ENCODE measurements around the gene NOSTRIN. TPM values are rescaled to one million over a fixed set of nuclear protein-coding genes. Genes with fewer than 3 reads are reported as not detected.
"Not testable (repeated sequence)": the region's sequence is repeated elsewhere in the genome, so short reads cannot be mapped to it uniquely, and the experiment has no call there.

Gene NOSTRIN
- total and polyA plus RNA-seq, 8 donors = 14.4 to 67.3 (median 25.9) TPM

DNA sequence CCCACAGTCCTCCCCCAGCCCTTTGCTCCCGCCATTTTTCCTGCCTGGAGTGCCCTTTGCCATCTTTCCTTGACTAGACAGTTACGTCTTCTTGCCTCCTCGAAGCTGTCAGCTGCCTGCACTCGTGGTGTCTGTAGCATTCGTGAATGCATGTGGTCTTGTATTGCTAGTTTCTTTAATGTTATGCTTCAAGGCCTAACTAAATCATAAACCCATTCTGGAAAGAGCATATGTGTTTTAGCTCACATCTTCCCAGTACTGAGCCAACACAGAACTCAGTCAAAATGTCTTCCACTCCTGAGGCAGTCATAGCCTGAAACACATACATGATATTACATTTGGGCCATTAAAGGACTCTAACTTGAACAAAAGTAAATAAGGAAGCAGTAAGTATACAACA lies 52.2 kb downstream of the NOSTRIN start:
- 96 to 97% methylated on average over 5 of the region's 5 CpGs for WGBS, 2 donors
- no peak for FAIRE-seq

DNA sequence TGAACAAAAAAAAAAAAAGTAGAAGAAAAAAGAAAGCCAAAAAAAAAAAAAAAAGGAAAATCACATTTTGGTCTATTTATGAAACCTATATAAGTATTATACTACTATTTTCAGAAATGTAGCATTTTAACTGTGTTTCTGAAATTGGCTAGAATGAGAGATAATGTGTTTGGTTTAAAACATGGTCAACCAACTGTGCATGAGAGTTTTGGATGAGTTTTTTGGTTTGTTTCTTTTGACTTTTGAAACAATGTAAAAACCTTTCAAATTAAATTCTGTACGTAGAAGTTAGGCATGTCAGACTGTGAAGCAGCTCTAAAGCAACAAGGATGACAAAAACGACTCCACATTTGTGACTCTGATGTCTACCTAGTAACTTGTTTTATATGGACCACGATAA lies 53.2 kb downstream of the NOSTRIN start:
- Histone ChIP-seq H3K27ac (no peak overlapping the region), H3K27me3 (no peaks in the 10 kb centered on the region), H3K36me3 (peaks cover 0 to 34% (median 0%) of the 10 kb centered on the region in 3 donors), H3K9me3 (no peaks in the 10 kb centered on the region), H3K4me3 (no peak overlapping the region), H3K4me1 (no peaks in the 10 kb centered on the region)
- ATAC-seq (no peak), FAIRE-seq (no peak), DNase-seq (no peak)
- TF ChIP-seq, protein P1, sequence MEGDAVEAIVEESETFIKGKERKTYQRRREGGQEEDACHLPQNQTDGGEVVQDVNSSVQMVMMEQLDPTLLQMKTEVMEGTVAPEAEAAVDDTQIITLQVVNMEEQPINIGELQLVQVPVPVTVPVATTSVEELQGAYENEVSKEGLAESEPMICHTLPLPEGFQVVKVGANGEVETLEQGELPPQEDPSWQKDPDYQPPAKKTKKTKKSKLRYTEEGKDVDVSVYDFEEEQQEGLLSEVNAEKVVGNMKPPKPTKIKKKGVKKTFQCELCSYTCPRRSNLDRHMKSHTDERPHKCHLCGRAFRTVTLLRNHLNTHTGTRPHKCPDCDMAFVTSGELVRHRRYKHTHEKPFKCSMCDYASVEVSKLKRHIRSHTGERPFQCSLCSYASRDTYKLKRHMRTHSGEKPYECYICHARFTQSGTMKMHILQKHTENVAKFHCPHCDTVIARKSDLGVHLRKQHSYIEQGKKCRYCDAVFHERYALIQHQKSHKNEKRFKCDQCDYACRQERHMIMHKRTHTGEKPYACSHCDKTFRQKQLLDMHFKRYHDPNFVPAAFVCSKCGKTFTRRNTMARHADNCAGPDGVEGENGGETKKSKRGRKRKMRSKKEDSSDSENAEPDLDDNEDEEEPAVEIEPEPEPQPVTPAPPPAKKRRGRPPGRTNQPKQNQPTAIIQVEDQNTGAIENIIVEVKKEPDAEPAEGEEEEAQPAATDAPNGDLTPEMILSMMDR (IDR thresholded peaks at IDR 0.05) = no peak
- WGBS, 2 donors = 91 to 95% methylated on average over 3 of the region's 3 CpGs
- intact Hi-C loops (cut with DNase I) = loop anchor here in 1 of 3 donors (10.0 kb wide), 1 partner anchor 81 kb away; no protein-coding TSS in a partner anchor

More for the DNA sequence above, 52.2 kb downstream of the NOSTRIN start:
- TF ChIP-seq, protein P1 (IDR thresholded peaks at IDR 0.05) = no peak
- DNase-seq (no peak), ATAC-seq (no peak)
- Histone ChIP-seq H3K9me3 (no peaks in the 10 kb centered on the region), H3K4me3 (no peak overlapping the region), H3K27ac (no peak overlapping the region), H3K27me3 (no peaks in the 10 kb centered on the region), H3K4me1 (no peaks in the 10 kb centered on the region), H3K36me3 (peaks cover 0 to 27% (median 0%) of the 10 kb centered on the region in 3 donors)
- intact Hi-C loops (cut with DNase I) = loop anchor here in 1 of 3 donors (10.0 kb wide), 1 partner anchor 80 kb away; no protein-coding TSS in a partner anchor

DNA sequence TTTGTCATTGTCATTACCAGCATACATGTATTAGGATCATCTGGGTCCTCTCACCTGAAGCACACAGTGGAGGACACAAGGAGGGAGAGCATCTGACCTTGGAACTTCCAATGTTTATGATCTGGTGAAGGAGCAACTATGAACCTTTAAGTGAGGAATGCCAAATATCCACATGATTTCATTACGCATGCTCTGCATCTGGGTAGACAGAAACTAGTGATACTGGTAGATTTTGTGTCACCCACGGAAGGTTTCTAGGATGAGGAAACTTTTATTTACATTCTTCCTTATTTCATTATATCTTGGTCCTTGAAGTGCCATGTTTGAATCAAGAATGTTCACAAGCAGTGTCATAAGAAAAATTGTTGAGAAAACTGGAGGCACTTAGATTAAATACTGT lies 55.7 kb downstream of the NOSTRIN start:
- ATAC-seq (no peak), DNase-seq (no peak), FAIRE-seq (no peak)
- WGBS, 2 donors = 96 to 98% methylated on average over 2 of the region's 2 CpGs
- Histone ChIP-seq H3K4me1 (no peaks in the 10 kb centered on the region), H3K27ac (no peak overlapping the region), H3K9me3 (no peaks in the 10 kb centered on the region), H3K4me3 (no peak overlapping the region), H3K36me3 (peaks cover 0 to 43% (median 16%) of the 10 kb centered on the region in 3 donors), H3K27me3 (no peaks in the 10 kb centered on the region)
- TF ChIP-seq, protein P1 (IDR thresholded peaks at IDR 0.05) = no peak
- intact Hi-C loops (cut with DNase I) = loop anchor here in 1 of 3 donors (10.0 kb wide), 1 partner anchor 83 kb away; no protein-coding TSS in a partner anchor

DNA sequence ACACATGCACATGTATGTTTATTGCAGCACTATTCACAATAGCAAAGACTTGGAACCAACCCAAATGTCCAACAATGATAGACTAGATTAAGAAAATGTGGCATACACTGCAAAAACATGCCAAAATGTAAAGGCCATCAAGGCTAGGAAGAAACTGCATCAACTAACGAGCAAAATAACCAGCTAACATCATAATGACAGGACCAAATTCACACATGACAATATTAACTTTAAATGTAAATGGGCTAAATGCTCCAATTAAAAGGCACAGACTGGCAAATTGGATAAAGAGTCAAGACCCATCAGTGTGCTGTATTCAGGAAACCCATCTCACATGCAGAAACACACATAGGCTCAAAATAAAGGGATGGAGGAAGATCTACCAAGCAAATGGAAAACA lies 64.7 kb downstream of the NOSTRIN start:
- H3K27ac ChIP-seq; H3K4me1 ChIP-seq; FAIRE-seq; H3K4me3 ChIP-seq; ATAC-seq; intact Hi-C loops (cut with DNase I); H3K27me3 ChIP-seq; H3K9me3 ChIP-seq; DNase-seq: not testable (repeated sequence)
- peaks cover 0 to 26% (median 21%) of the 10 kb centered on the region in 3 donors for H3K36me3 ChIP-seq
- WGBS, 2 donors = 100% methylated on average over 1 of the region's 1 CpG

DNA sequence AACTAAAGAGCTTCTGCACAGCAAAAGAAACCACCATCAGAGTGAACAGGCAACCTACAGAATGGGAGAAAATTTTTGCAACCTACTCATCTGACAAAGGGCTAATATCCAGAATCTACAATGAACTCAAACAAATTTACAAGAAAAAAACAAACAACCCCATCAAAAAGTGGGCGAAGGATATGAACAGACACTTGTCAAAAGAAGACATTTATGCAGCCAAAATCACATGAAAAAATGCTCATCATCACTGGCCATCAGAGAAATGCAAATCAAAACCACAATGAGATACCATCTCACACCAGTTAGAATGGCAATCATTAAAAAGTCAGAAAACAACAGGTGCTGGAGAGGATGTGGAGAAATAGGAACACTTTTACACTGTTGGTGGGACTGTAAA lies 67.9 kb downstream of the NOSTRIN start:
- H3K27ac ChIP-seq; H3K4me3 ChIP-seq; H3K4me1 ChIP-seq; intact Hi-C loops (cut with DNase I); ATAC-seq; DNase-seq; FAIRE-seq; H3K9me3 ChIP-seq; H3K27me3 ChIP-seq; H3K36me3 ChIP-seq: not testable (repeated sequence)
- 93 to 100% methylated on average over 1 of the region's 1 CpG for WGBS, 2 donors

DNA sequence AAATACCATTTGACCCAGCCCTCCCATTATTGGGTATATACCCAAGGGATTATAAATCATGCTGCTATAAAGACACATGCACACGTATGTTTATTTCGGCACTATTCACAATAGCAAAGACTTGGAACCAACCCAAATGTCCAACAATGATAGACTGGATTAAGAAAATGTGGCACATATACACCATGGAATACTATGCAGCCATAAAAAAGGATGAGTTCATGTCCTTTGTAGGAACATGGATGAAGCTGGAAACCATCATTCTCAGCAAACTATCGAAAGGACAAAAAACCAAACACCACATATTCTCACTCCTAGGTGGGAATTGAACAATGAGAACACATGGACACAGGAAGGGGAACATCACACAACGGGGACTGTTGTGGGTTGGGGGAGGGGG lies 68.4 kb downstream of the NOSTRIN start:
- not testable (repeated sequence) for DNase-seq, FAIRE-seq

More for the DNA sequence above, 68.4 kb downstream of the NOSTRIN start:
- 96 to 98% methylated on average over 4 of the region's 4 CpGs for WGBS, 2 donors
- ATAC-seq; H3K4me3 ChIP-seq; intact Hi-C loops (cut with DNase I); H3K27ac ChIP-seq; H3K4me1 ChIP-seq; H3K36me3 ChIP-seq; H3K27me3 ChIP-seq; H3K9me3 ChIP-seq: not testable (repeated sequence)

Measured in pancreas (tissue), 10 donors.